ENCODE measurements around the gene PTCSC3.

DNA sequence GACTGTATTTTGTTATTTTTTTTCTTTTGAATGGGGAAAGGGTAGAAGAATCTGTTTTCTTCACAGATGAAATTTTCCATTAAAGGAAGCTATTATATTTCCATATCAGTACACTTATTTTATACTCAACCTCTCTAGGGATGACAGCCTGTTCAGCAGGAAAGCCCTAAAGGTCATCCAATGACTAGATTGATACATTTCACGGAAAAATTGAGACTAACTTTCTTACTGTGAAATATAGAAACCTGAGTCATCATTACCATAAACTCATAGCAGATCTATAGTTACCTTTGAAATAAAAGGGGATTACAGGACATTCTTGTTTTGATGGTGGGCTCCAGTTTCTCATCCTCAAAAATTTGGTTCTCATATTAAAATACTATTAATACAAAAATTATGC is 36.1 kb upstream of the PTCSC3 start:
- TF ChIP-seq CTCF (IDR thresholded peaks at IDR 0.05) (no peak), ZFX (IDR thresholded peaks at IDR 0.05; ENCODE audit: borderline replicate concordance) (no peak)

Data from 22Rv1 (cell line).